Prostate gland (tissue), 2 donors: Measurements from ENCODE around the gene MACO1.
A peak's percentile ranks its signal among the peaks of the same experiment; 100 is the strongest.

Source experiments
- CTCF ChIP-seq, 4 experiments: fragments of 200-600 bp in 2 of 4; fragments of 450-650 bp in 2 of 4; sonication (generic) in 2 of 4; IDR thresholded peaks; 1 replicate in 3 of 4; 2 replicates in 1 of 4; pipeline ENCODE4 v1.5.1; 2016 to 2019; ENCODE audit warnings: antibody characterized with exemption in 4 of 4, mild to moderate bottlenecking in 2 of 4, moderate library complexity in 2 of 4
- POLR2A ChIP-seq: fragments of 450-650 bp; IDR thresholded peaks from one replicate; pipeline ENCODE4 v1.6.1; 2016; ENCODE audit warnings: antibody characterized with exemption, mild to moderate bottlenecking
- POLR2AphosphoS5 ChIP-seq: sonication (generic); formaldehyde crosslinking; IDR thresholded peaks from one replicate; pipeline ENCODE4 v1.6.1; 2017; ENCODE audit warnings: antibody characterized with exemption

DNA sequence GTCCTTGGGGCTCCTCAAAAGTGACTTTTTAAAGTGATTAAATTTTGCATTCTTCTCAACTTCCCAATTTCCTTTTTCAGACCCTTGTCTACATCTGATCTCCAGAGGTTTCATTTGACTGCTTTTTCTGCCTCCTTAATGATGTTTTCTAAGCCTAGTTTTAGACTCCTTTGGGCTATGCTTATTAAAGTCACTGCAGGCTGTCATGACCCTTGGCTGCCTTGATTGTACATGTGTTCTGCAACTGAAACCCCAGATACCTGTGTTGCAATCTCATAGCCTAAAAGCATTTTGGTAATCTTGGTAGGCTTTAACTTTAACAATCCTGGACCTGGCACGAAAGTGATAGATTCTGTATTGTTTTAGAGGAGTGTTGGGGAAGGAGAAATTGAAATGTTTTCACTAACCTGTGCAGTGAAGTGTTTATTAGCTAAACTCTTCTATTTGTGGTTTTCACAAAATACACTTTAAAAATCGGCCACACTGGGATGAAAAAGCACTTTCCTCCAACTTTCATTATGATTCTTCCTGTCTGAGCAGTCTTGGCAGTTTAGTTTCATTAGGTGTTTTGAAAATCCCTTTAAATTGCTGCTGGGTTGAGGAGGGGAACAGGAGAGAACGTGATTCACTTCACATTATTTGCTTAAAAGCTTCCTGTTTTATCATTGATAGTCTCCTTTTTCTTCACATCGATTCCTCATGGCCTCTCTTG is 4.9 kb downstream of the MACO1 start:
- TF ChIP-seq CTCF (IDR thresholded peaks at IDR 0.05) (no peak), POLR2AphosphoS5 (peak; percentile 11), POLR2A (no peak)
